CD14-positive monocyte (primary cell): ENCODE measurements around the gene EIF4A2. TPM values are rescaled to one million over a fixed set of nuclear protein-coding genes. Genes with fewer than 3 reads are reported as not detected.

ENCODE experiments used
- DNase-seq, 3 donors: peaks; one replicate each; pipeline ENCODE4 v3.0.0-alpha.2; 2011 to 2022
- H2AFZ ChIP-seq: 2 replicates; pipeline ENCODE4 v1.6.0; 2012; ENCODE audit warnings: mild to moderate bottlenecking, low read depth, low read length, inconsistent platforms; ENCODE audit not compliant: insufficient read depth, poor library complexity, severe bottlenecking
- H3K27ac ChIP-seq, 2 donors: 1 replicate in 1 of 2; 2 replicates in 1 of 2; pipeline ENCODE4 v1.5.1; 2012 to 2013; ENCODE audit warnings: low read length in 2 of 2, control low read depth in 1 of 2, inconsistent platforms in 1 of 2, low read depth in 1 of 2, mild to moderate bottlenecking in 1 of 2
- H3K27me3 ChIP-seq, 2 donors: one replicate each; pipeline versions ENCODE4 v1.6.0 to v1.6.1; 2011 to 2013; ENCODE audit warnings: low read length in 2 of 2; ENCODE audit not compliant: control insufficient read depth in 2 of 2, insufficient read depth in 2 of 2
- H3K36me3 ChIP-seq, 2 donors: replicated peaks in 1 of 2; 1 replicate in 1 of 2; 2 replicates in 1 of 2; pipeline versions ENCODE4 v1.5.1 to v1.6.1; 2012 to 2013; ENCODE audit warnings: low read length in 2 of 2, control low read depth in 1 of 2, inconsistent platforms in 1 of 2, mild to moderate bottlenecking in 1 of 2; ENCODE audit not compliant: insufficient read depth in 2 of 2, control insufficient read depth in 1 of 2
- H3K4me1 ChIP-seq, 2 donors: 1 replicate in 1 of 2; 2 replicates in 1 of 2; pipeline versions ENCODE4 v1.5.1 to v1.6.1; 2012 to 2013; ENCODE audit warnings: low read length in 2 of 2, control low read depth in 1 of 2, inconsistent platforms in 1 of 2, mild to moderate bottlenecking in 1 of 2, moderate library complexity in 1 of 2; ENCODE audit not compliant: insufficient read depth in 2 of 2, control insufficient read depth in 1 of 2
- H3K4me2 ChIP-seq: replicated peaks from 2 replicates; pipeline ENCODE3; 2012; ENCODE audit warnings: low read length, moderate library complexity, mild to moderate bottlenecking; ENCODE audit not compliant: poor library complexity, severe bottlenecking; ENCODE audit errors: extremely low read depth
- H3K4me3 ChIP-seq, 3 experiments: fragments of 200-600 bp in 1 of 3; sonication (generic) in 1 of 3; replicated peaks in 1 of 3; 1 replicate in 2 of 3; 2 replicates in 1 of 3; pipeline ENCODE4 v1.5.1; 2011 to 2013; ENCODE audit warnings: low read length in 3 of 3, mild to moderate bottlenecking in 3 of 3, control low read depth in 2 of 3, low read depth in 2 of 3, inconsistent platforms in 1 of 3, moderate library complexity in 1 of 3
- H3K79me2 ChIP-seq: 2 replicates; pipeline ENCODE4 v1.6.0; 2012; ENCODE audit warnings: mild to moderate bottlenecking, control low read depth, inconsistent platforms, low read length, moderate library complexity; ENCODE audit not compliant: insufficient read depth
- H3K9ac ChIP-seq: 2 replicates; pipeline ENCODE4 v1.6.0; 2017; ENCODE audit warnings: low read length, mild to moderate bottlenecking; ENCODE audit not compliant: insufficient read depth, poor library complexity, severe bottlenecking
- H3K9me3 ChIP-seq, 2 donors: replicated peaks in 1 of 2; 1 replicate in 1 of 2; 2 replicates in 1 of 2; pipeline versions ENCODE4 v1.5.1 to v1.6.1; 2012 to 2013; ENCODE audit warnings: low read length in 2 of 2, control low read depth in 1 of 2; ENCODE audit not compliant: control insufficient read depth in 1 of 2, insufficient read depth in 1 of 2
- H4K20me1 ChIP-seq: 2 replicates; pipeline ENCODE4 v1.6.0; 2012; ENCODE audit warnings: mild to moderate bottlenecking, low read length, control low read depth, moderate library complexity; ENCODE audit not compliant: insufficient read depth
- H3K27ac Mint-ChIP-seq, 7 donors: one replicate each; pipeline ENCODE4 v1.8.0; 2020; ENCODE audit warnings: mild to moderate bottlenecking in 7 of 7, mixed read lengths in 7 of 7, moderate library complexity in 6 of 7, inconsistent platforms in 2 of 7
- H3K27me3 Mint-ChIP-seq, 3 donors: one replicate each; pipeline ENCODE4 v1.8.0; 2021 to 2022; ENCODE audit warnings: low read depth in 3 of 3, mild to moderate bottlenecking in 3 of 3, mixed read lengths in 3 of 3, moderate library complexity in 3 of 3, inconsistent platforms in 1 of 3
- H3K36me3 Mint-ChIP-seq, 2 donors: one replicate each; pipeline ENCODE4 v1.8.0; 2020; ENCODE audit warnings: mixed read lengths in 2 of 2, inconsistent platforms in 1 of 2, mild to moderate bottlenecking in 1 of 2
- H3K4me1 Mint-ChIP-seq: one replicate; pipeline ENCODE4 v1.8.0; 2020; ENCODE audit warnings: mild to moderate bottlenecking, mixed read lengths
- H3K4me3 Mint-ChIP-seq, 2 donors: one replicate each; pipeline ENCODE4 v1.8.0; 2020; ENCODE audit warnings: mild to moderate bottlenecking in 2 of 2, mixed read lengths in 2 of 2, moderate library complexity in 1 of 2
- H3K9me3 Mint-ChIP-seq, 7 donors: one replicate each; pipeline ENCODE4 v1.8.0; 2020 to 2022; ENCODE audit warnings: mixed read lengths in 7 of 7, mild to moderate bottlenecking in 6 of 7, moderate library complexity in 6 of 7, inconsistent platforms in 2 of 7
- WGBS: methylation state at CpG from one replicate; pipeline ENCODE4 v1.1.5; 2013; ENCODE audit warnings: missing lambda C conversion rate; ENCODE audit not compliant: insufficient coverage; 5-methylcytosine and 5-hydroxymethylcytosine counted together
- intact Hi-C, 2 donors: fragments of 100-400 bp; cut with micrococcal nuclease; formaldehyde crosslinking; loops; one replicate each; pipeline versions ENCODE4 v1.15.0 to v1.15.1; 2023
- polyA plus RNA-seq, 3 donors: library from polyadenylated mRNA; depleted of rRNA in 1 of 3; unstranded in 2 of 3; stranded (reverse) in 1 of 3; fragments of 300-500 nt in 2 of 3; fragments of >200 nt in 1 of 3; fragmentation: Illumina TruSeq in 2 of 3; gene quantifications; 1 replicate in 2 of 3; 2 replicates in 1 of 3; pipeline ENCODE4 v1.2.3, GENCODE V29; 2012 to 2021
- TF ChIP-seq, protein P1 (sequence below): fragments of 200-600 bp; IDR thresholded peaks from one replicate; pipeline ENCODE4 v1.8.0; 2022; ENCODE audit warnings: antibody characterized with exemption, mild to moderate bottlenecking

Gene EIF4A2
- polyA plus RNA-seq, 3 donors = 67.0 to 405 (median 73.0) TPM

DNA sequence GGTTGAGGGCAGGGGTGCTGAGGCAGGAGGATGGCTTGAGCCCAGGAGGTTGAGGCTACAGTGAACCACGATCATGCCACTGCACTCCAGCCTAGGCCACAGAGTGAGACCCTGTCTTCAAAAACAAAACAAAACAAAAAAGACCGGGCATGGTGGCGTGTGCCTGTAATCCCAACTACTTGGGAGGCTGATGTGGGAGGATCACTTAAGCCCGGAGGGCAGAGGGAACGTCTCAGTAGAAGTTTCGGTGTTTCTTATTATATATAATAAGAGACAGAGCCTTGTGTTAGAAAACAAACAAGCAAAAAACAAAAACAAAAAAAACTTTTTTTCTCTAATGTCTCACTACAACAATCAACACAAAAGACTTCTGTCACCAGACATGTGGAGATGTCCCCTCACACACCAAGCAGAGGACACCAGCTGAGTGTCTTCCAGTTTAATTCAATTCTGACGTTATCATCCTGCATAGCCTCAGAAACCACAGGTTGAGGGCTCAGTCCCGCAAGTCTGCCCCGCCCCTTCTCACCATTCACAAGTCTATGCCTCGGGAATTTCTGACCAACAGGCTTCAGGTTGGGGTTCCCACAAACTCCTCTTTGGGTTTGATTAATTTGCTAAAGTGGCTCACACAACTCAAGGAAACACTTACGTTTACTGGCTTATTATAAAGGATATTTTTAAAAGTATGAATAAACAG, 24.0 kb upstream of the EIF4A2 start:
- DNase-seq = no peak
- Histone ChIP-seq H3K9me3 (no peaks in the 10 kb centered on the region), H3K79me2 (no peaks in the 10 kb centered on the region), H4K20me1 (no peaks in the 10 kb centered on the region), H3K4me3 (no peak overlapping the region), H3K27ac (no peak overlapping the region), H3K36me3 (no peaks in the 10 kb centered on the region), H3K9ac (no peak overlapping the region), H3K4me2 (no peak overlapping the region), H2AFZ (no peak overlapping the region), H3K27me3 (no peaks in the 10 kb centered on the region), H3K4me1 (no peaks in the 10 kb centered on the region)
- Mint-ChIP-seq H3K27ac (no peak overlapping the region), H3K9me3 (no peaks in the 10 kb centered on the region), H3K4me1 (peaks cover 4% of the 10 kb centered on the region), H3K27me3 (peaks cover 0 to 5% (median 0%) of the 10 kb centered on the region in 3 donors), H3K36me3 (no peaks in the 10 kb centered on the region), H3K4me3 (no peak overlapping the region)
- intact Hi-C loops = no loop called here
- WGBS = 40% methylated on average over 1 of the region's 11 CpGs
- TF ChIP-seq, protein P1, sequence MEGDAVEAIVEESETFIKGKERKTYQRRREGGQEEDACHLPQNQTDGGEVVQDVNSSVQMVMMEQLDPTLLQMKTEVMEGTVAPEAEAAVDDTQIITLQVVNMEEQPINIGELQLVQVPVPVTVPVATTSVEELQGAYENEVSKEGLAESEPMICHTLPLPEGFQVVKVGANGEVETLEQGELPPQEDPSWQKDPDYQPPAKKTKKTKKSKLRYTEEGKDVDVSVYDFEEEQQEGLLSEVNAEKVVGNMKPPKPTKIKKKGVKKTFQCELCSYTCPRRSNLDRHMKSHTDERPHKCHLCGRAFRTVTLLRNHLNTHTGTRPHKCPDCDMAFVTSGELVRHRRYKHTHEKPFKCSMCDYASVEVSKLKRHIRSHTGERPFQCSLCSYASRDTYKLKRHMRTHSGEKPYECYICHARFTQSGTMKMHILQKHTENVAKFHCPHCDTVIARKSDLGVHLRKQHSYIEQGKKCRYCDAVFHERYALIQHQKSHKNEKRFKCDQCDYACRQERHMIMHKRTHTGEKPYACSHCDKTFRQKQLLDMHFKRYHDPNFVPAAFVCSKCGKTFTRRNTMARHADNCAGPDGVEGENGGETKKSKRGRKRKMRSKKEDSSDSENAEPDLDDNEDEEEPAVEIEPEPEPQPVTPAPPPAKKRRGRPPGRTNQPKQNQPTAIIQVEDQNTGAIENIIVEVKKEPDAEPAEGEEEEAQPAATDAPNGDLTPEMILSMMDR = no peak

DNA sequence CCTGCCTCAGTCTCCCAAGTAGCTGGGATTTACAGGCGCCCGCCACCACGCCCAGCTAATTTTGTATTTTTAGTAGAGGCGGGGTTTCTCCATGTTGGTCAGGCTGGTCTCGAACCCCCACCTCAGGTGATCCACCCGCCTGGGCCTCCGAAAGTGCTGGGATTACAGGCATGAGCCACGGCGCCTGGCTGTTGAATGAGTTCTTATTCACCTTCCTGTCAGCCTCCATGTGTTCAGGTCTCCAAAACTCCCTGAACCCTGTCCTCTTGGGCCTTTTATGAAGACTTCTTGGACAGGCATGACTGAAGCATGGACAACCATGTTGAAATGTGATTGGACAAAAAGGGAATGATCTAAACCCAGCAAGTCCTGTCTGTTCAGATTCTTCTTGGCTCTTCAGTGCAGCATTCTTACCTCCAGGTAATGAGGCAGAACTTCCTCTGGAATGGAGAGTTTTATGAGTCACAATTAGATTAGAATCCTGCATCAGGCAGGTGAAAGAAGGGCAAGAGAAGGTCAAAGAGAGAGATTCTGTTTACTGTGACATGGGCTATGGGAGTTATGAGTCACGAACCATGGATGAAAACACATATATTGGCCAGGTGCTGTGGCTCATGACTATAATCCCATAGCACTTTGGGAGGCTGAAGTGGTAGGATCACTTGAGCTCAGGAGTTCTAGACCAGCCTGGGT, 23.1 kb upstream of the EIF4A2 start:
- H3K4me3 ChIP-seq = no peak overlapping the region
- no peaks in the 10 kb centered on the region for H3K9me3 Mint-ChIP-seq
- peaks cover 0 to 3% (median 0%) of the 10 kb centered on the region in 3 donors for H3K27me3 Mint-ChIP-seq
- no peaks in the 10 kb centered on the region for H3K36me3 Mint-ChIP-seq
- H2AFZ ChIP-seq = no peak overlapping the region
- TF ChIP-seq, protein P1 = no peak
- H3K27ac ChIP-seq = no peak overlapping the region
- H3K27ac Mint-ChIP-seq = no peak overlapping the region
- no peaks in the 10 kb centered on the region for H4K20me1 ChIP-seq
- H3K4me2 ChIP-seq = no peak overlapping the region
- no peaks in the 10 kb centered on the region for H3K9me3 ChIP-seq
- H3K27me3 ChIP-seq = no peaks in the 10 kb centered on the region
- intact Hi-C loops = no loop called here
- no peaks in the 10 kb centered on the region for H3K4me1 ChIP-seq
- DNase-seq = no peak
- no peak overlapping the region for H3K9ac ChIP-seq
- no peaks in the 10 kb centered on the region for H3K36me3 ChIP-seq
- H3K4me3 Mint-ChIP-seq = no peak overlapping the region
- H3K4me1 Mint-ChIP-seq = peaks cover 4% of the 10 kb centered on the region
- no peaks in the 10 kb centered on the region for H3K79me2 ChIP-seq
- WGBS = 100% methylated on average over 7 of the region's 10 CpGs
